Measurements from ENCODE around the gene MCTP1.

MCTP1 gene

GRCh38 chr5:94928891-94929290 lies 356.0 kb downstream of the MCTP1 start:
- DNase-seq: no peak

DNA sequence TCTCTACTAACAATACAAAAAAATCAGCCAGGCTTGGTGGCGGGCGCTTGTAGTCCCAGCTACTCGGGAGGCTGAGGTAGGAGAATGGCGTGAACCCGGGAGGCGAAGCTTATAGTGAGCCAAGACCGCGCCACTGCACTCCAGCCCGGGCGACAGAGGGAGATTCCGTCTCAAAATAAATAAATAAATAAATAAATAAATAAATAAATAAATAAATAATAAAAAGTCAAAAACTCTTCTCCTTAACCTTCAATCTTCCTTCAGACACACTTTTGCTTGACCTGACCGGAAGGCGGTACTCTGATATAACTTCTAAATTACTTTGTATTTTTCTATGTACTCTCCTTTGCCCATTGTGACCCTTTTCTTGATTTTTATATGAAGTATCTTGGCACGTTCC lies 364.3 kb downstream of the MCTP1 start:
- DNase-seq: no peak

DNA sequence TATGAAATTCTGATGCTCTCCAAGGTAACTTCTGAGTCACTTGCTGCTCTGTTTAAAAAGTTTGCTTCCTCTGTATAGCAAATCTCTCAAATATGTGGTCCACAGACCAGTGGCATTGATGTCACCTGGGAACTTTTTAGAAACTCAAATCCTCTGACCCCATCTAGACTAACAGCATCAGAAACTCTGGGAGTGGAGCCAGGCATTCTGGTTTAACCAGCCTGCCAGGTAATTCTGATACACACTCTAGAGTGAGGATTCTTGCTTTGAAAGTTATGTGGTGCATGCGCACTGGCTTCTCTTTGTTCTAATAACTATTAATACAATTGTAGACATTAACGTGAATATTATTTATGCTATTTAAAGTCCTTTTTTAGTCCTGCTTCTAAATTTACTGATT lies 368.3 kb downstream of the MCTP1 start:
- DNase-seq: no peak

- DNase-seq: no peak
Observed at GRCh38 chr5:94911276-94911675, 373.6 kb downstream of the MCTP1 start.

GRCh38 chr5:94910721-94911120 lies 374.2 kb downstream of the MCTP1 start:
- no peak for DNase-seq

GRCh38 chr5:94908889-94909480 lies 375.9 kb downstream of the MCTP1 start:
- no peak for DNase-seq

- DNase-seq: no peak
Observed at GRCh38 chr5:94906750-94907149, 378.1 kb downstream of the MCTP1 start.

DNA sequence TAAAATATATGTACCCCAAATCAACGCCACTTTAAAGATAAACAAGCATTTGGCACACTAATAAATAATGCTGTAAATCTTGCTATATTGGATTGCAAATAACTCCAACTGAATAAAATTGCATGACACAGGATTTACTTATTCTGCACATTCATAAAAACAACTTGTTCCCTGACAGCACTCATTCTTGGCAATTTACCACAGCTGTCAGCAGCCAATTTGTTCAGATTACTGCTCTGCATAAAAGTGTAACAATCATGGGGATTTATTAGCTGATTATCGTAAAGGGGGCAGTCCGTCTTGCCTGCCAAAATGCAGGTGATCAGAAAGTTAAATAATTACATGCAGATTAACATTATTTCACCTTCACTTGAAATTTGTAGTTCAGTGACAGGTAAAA lies 381.2 kb downstream of the MCTP1 start:
- DNase-seq: no peak

DNA sequence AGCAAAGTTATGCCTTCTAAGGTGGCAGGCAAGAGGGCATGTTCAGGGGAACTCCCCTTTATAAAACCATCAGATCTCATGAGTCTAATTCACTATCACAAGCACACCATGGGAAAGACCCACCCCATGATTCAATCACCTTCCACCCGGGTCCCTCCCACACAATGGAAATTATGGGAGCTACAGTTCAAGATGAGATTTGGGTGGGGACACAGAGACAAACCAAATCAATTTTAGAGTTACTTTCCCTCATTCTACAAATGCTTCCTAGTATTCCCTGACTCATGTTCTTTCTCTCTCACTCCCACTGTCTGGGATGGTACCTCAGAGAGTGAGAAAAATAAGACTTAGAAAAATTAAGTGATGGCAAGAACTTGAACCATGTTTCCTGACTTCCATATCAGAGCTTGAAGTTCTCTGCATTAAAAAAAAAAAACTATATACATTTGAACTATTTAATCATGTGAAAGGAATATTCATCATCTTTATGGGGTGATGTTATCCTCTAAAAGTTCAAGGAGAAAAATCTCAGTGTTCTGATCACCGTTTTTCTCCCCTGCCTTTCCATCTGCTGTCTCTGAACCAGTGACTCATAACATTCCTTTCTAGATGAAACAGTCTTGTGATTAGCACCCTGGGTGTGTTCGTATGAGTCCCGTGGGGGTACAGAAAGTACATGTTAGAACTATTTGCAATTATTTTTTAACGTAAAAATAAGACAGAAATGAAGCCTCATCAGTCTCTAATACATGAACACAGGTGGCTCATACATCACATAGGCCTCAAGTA lies 383.5 kb downstream of the MCTP1 start:
- no peak for DNase-seq

- no peak for DNase-seq
Observed at GRCh38 chr5:94900006-94900505, 384.8 kb downstream of the MCTP1 start.

DNA sequence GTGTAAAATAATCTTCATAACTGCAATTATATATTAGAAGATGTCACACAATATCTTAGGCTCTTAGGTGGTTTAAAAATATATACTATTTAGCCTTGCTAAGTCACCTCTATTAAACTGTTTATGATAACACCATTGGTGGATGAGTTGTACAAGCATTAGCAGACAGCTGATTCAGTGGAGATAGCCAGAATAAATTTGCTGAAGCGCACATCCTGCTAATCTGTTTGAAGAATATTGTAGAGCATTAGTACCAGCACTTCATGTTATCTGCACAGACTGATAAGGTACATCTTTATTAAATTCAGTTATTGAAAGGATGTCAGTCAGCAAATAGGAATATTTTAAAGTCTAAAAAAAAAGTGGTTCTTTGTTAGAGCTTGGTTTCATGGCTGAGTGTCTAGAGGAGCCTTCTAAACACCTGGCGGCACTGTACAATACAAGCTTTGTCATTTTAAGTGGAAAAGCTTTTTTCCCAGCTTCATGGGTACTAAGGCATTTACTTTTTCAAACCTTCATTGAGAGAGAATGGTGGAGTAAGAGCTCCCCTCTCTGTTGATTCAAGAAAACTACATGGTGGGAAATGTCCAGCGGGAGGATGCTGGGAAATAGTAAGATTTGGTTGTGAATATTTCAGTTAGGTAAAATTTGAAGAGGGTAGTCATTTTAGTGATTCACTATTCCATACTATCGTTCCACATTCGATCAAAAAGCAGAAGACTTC lies 391.3 kb downstream of the MCTP1 start:
- no peak for DNase-seq

DNA sequence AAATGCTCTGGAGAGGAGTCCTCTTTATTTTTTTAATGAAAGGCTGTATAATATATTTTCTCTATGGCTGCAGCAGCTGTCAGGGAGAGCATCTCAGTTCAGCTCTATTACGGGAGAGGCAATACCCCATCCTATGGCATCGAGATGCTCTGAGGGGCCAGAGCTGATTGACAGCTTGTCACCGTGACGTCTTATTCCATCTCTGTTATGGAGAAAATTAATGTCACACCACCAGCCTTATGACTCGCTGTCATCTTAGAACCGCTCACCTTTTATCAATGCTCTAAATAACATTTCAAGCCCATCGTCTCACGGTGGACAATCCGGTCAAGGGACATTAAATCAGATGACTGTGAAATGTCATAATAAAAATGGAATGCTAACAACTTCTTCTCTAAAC lies 392.9 kb downstream of the MCTP1 start:
- DNase-seq: no peak

DNA sequence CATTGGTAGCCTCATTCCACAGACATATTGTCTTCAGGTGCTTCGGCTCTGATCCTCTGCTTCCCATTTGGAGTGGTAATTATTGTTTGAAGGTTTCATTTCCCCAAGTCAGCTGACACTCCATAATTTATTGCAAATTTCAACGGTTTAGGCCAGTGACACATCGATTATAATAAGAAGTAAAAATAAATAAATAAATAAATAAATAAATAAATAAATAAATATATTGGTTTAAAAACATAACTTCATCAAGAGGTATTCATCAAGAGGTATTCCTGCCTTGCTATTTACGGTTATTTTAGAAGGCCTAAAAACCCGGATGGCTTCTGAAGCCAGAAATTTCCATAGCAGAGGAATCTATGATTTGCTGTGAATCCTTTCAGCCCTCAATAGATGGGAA lies 393.3 kb downstream of the MCTP1 start:
- DNase-seq: no peak

- DNase-seq: no peak
Observed at GRCh38 chr5:94890907-94891306, 394.0 kb downstream of the MCTP1 start.

GRCh38 chr5:94888674-94889073 lies 396.2 kb downstream of the MCTP1 start:
- no peak for DNase-seq

GRCh38 chr5:94885931-94886330 lies 399.0 kb downstream of the MCTP1 start:
- no peak for DNase-seq

GRCh38 chr5:94884311-94884710 lies 400.6 kb downstream of the MCTP1 start:
- DNase-seq: no peak

GRCh38 chr5:94872526-94872925 lies 412.4 kb downstream of the MCTP1 start:
- no peak for DNase-seq

GRCh38 chr5:94870511-94871183 lies 414.2 kb downstream of the MCTP1 start:
- DNase-seq: no peak

DNA sequence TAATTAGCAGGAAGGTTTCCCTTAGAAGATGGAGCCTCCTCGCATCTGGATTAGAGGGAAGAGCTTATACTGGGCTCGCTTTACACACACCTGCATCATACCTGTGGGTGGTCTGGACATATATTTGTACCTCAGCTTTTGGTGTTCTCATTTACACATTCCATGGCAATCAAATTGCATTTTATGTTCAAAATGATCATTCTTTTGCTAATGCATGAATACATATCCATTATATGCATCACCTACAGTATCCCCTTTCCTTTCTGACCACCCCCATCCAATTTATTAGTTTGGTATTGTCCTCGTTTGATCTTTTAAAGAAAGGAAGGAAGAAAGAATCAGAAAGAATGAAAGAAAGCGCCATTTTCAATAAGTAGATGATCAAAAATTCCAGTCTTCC lies 415.0 kb downstream of the MCTP1 start:
- no peak for DNase-seq

GRCh38 chr5:94863951-94864350 lies 420.9 kb downstream of the MCTP1 start:
- no peak for DNase-seq

DNA sequence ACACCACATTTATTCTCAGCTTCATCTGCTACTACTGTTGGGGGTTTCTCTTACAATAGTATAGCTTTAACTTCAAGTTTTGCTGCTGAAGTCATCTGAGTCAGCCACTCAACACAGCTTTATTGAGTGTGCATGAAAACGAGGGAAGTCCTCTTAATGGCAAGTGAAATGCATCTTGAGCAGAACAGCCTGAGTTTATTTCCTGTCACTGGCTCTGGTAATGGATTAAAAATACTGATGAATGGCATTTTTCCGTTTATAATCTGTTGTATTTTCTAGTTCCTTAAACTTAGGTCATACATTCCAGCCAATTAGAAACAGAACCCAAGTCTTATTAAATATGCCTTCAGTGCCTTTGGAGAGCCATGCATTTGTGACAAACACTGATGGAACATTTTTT lies 427.8 kb downstream of the MCTP1 start:
- no peak for DNase-seq

GRCh38 chr5:94856257-94856800 lies 428.6 kb downstream of the MCTP1 start:
- no peak for DNase-seq
